Endothelial cell of umbilical vein (primary cell): ENCODE data around the gene ENAH. TPM values are rescaled to one million over a fixed set of nuclear protein-coding genes. Genes with fewer than 3 reads are reported as not detected.

Experiments used
- BruUV-seq: library from RNA; stranded (reverse); fragments of 400-500 nt; replicated peaks from 2 replicates; lab custom pipeline; 2021; lab: Mats Ljungman, UMichigan
- CTCF ChIA-PET: fragments of 300-600, 350-600 bp; sonication (Branson Sonifier 250); formaldehyde crosslinking; loops from one replicate; lab custom pipeline; 2021; ENCODE audit warnings: antibody characterized with exemption, inconsistent platforms; lab: Charles Lee
- POLR2A ChIA-PET: fragments of 300-600, 350-600 bp; sonication (Branson Sonifier 250); formaldehyde crosslinking; loops from one replicate; lab custom pipeline; 2021; ENCODE audit warnings: antibody characterized with exemption, inconsistent platforms; lab: Charles Lee
- DNase-seq: peaks from one replicate; pipeline ENCODE4 v3.0.0-alpha.2; 2011; ENCODE audit warnings: low read depth, low spot score
- FAIRE-seq: peaks from 2 replicates; lab custom pipeline; 2011; peaks lifted over from hg19 to GRCh38; lab: Jason Lieb, UNC
- H2AFZ ChIP-seq: 2 replicates; pipeline ENCODE4 v1.6.0; 2012; ENCODE audit warnings: low read depth, low read length, control low read depth, inconsistent platforms
- H3K27ac ChIP-seq: 2 replicates; pipeline ENCODE4 v1.5.1; 2011; ENCODE audit warnings: low read depth, mild to moderate bottlenecking, control low read depth, low read length, moderate library complexity; ENCODE audit not compliant: insufficient read depth
- H3K27me3 ChIP-seq, 2 experiments: 2 replicates each; pipeline versions ENCODE4 v1.6.0 to v1.6.1; 2011; ENCODE audit warnings: low read length in 2 of 2, mixed read lengths in 1 of 2; ENCODE audit not compliant: control insufficient read depth in 2 of 2, insufficient read depth in 2 of 2
- H3K36me3 ChIP-seq, 2 experiments: 2 replicates in 1 of 2; 3 replicates in 1 of 2; pipeline ENCODE4 v1.5.1; 2011; ENCODE audit warnings: low read length in 2 of 2, mild to moderate bottlenecking in 1 of 2, moderate library complexity in 1 of 2; ENCODE audit not compliant: control insufficient read depth in 2 of 2, insufficient read depth in 2 of 2; ENCODE audit errors: extremely low read depth in 1 of 2
- H3K4me1 ChIP-seq: 3 replicates; pipeline ENCODE4 v1.5.1; 2011; ENCODE audit warnings: mild to moderate bottlenecking, low read length; ENCODE audit not compliant: control insufficient read depth, insufficient read depth; ENCODE audit errors: extremely low read depth
- H3K4me2 ChIP-seq: 2 replicates; pipeline ENCODE4 v1.6.1; 2011; ENCODE audit warnings: low read length, control low read depth, mixed read lengths; ENCODE audit not compliant: insufficient read depth
- H3K4me3 ChIP-seq, 3 experiments: fragments of 200-600 bp in 1 of 3; sonication (generic), shearing (Covaris generic) in 1 of 3; replicated peaks in 1 of 3; 2 replicates each; pipeline ENCODE4 v1.5.1; 2011 to 2016; ENCODE audit warnings: control low read depth in 3 of 3, low read length in 3 of 3, mild to moderate bottlenecking in 2 of 3, inconsistent platforms in 1 of 3, low read depth in 1 of 3, moderate library complexity in 1 of 3; ENCODE audit not compliant: insufficient read depth in 1 of 3
- H3K79me2 ChIP-seq: 2 replicates; pipeline ENCODE4 v1.6.0; 2012; ENCODE audit warnings: low read length, inconsistent platforms; ENCODE audit not compliant: control insufficient read depth, insufficient read depth
- H3K9ac ChIP-seq: replicated peaks from 2 replicates; pipeline ENCODE3; 2011; ENCODE audit warnings: low read length, control low read depth; ENCODE audit not compliant: insufficient read depth; ENCODE audit errors: extremely low read depth
- H3K9me1 ChIP-seq: replicated peaks from 3 replicates; pipeline ENCODE4 v1.6.0; 2011; ENCODE audit warnings: mild to moderate bottlenecking, low read length; ENCODE audit not compliant: control insufficient read depth, insufficient read depth; ENCODE audit errors: extremely low read depth
- H3K9me3 ChIP-seq: replicated peaks from 2 replicates; pipeline ENCODE4 v1.5.1; 2012; ENCODE audit warnings: low read length, inconsistent platforms; ENCODE audit not compliant: control insufficient read depth, insufficient read depth
- H4K20me1 ChIP-seq: replicated peaks from 2 replicates; pipeline ENCODE3; 2011; ENCODE audit warnings: mild to moderate bottlenecking, low read length; ENCODE audit not compliant: control insufficient read depth, insufficient read depth; ENCODE audit errors: extremely low read depth
- CTCF ChIP-seq, 2 donors: IDR thresholded peaks; 1 replicate in 1 of 2; 2 replicates in 1 of 2; pipeline ENCODE4 v1.5.1; 2011; ENCODE audit warnings: low read length in 2 of 2, mild to moderate bottlenecking in 2 of 2, moderate library complexity in 2 of 2, control low read depth in 1 of 2, inconsistent platforms in 1 of 2, low read depth in 1 of 2; ENCODE audit not compliant: insufficient read depth in 1 of 2; ENCODE audit errors: extremely low read depth in 1 of 2
- EZH2 ChIP-seq: IDR thresholded peaks from 2 replicates; pipeline ENCODE4 v1.6.1; 2012; ENCODE audit warnings: borderline replicate concordance, low read depth, mild to moderate bottlenecking, moderate library complexity, low read length, inconsistent platforms; ENCODE audit not compliant: severe bottlenecking
- FOS ChIP-seq: IDR thresholded peaks from 2 replicates; pipeline ENCODE4 v1.6.1; 2011; ENCODE audit warnings: mild to moderate bottlenecking, low read length, moderate library complexity, borderline replicate concordance; ENCODE audit not compliant: insufficient read depth
- GATA2 ChIP-seq: IDR thresholded peaks from 2 replicates; pipeline ENCODE4 v1.7.0; 2011; ENCODE audit warnings: low read depth, mild to moderate bottlenecking, moderate library complexity, mixed read lengths, low read length; ENCODE audit not compliant: insufficient read length, insufficient read depth
- JUN ChIP-seq: IDR thresholded peaks from 2 replicates; pipeline ENCODE4 v1.6.1; 2011; ENCODE audit warnings: borderline replicate concordance, low read depth; ENCODE audit not compliant: insufficient read length, insufficient read depth
- MAX ChIP-seq: IDR thresholded peaks from 2 replicates; pipeline ENCODE4 v1.6.1; 2011; ENCODE audit not compliant: insufficient read depth, insufficient read length
- MYC ChIP-seq: IDR thresholded peaks from one replicate; pipeline ENCODE4 v1.6.1; 2011; ENCODE audit warnings: mild to moderate bottlenecking, low read depth, low read length
- POLR2A ChIP-seq: IDR thresholded peaks from 2 replicates; pipeline ENCODE4 v1.6.1; 2012; ENCODE audit warnings: low read depth, mild to moderate bottlenecking, control low read depth, low read length
- POLR2AphosphoS5 ChIP-seq: IDR thresholded peaks from 2 replicates; pipeline ENCODE4 v1.6.1; 2012; ENCODE audit warnings: low read depth, mild to moderate bottlenecking, control low read depth, low read length, moderate library complexity; ENCODE audit not compliant: insufficient read depth
- dilution Hi-C: fragments of 300-500 bp; cut with MboI; formaldehyde crosslinking; loops from one replicate; pipeline ENCODE4 v1.15.0; 2019; ENCODE audit warnings: low sequenced_read_pairs; ENCODE audit not compliant: extremely low pct_ligation_motif_present
- intact Hi-C: fragments of 100-400 bp; cut with micrococcal nuclease; formaldehyde crosslinking; loops from one replicate; pipeline ENCODE4 v1.10.0; 2022
- polyA plus RNA-seq, 4 experiments: library from polyadenylated mRNA; depleted of rRNA in 3 of 4; stranded (reverse) in 3 of 4; unstranded in 1 of 4; fragments of >200 nt; gene quantifications; 2 replicates each; pipeline versions ENCODE4 v1.2.1 to v1.2.3, GENCODE V29; 2011 to 2012; ENCODE audit warnings: missing spikeins in 1 of 4
- total RNA-seq: library from RNA; stranded (reverse); gene quantifications from 2 replicates; pipeline ENCODE4 v1.2.3, GENCODE V29; 2021

Gene ENAH
- total and polyA plus RNA-seq, 2 donors (not counting 3 experiments of a cell fraction or from before 2014, with no cell fraction given), result 19.9 to 95.6 TPM

- ChIA-PET POLR2A (no interaction called here), CTCF (interaction anchor here (1.2 to 2.1 kb wide), 4 partner anchors 15 to 233 kb away, joined by 3 to 6 read pairs (median 4); partner anchors contain the start of gene SRP9)
- H2AFZ ChIP-seq, result no peak overlapping the region
- H3K4me3 ChIP-seq, result no peak overlapping the region
- no peaks in the 10 kb centered on the region for H3K9me1 ChIP-seq
- no peak for FAIRE-seq
- H3K9me3 ChIP-seq, result no peaks in the 10 kb centered on the region
- no peak overlapping the region for H3K9ac ChIP-seq
- no peaks in the 10 kb centered on the region for H3K4me1 ChIP-seq
- peaks cover 4% of the 10 kb centered on the region for H4K20me1 ChIP-seq
- DNase-seq, result no peak
- no peak for TF ChIP-seq MYC
- no peak for TF ChIP-seq CTCF (IDR thresholded peaks at IDR 0.05; ENCODE audit: extremely low read depth in 1 of 2, insufficient read depth in 1 of 2, low read depth in 1 of 2, low read length in 2 of 2)
- H3K4me2 ChIP-seq, result no peak overlapping the region
- no peaks in the 10 kb centered on the region for H3K27me3 ChIP-seq
- peaks cover 0 to 2% of the 10 kb centered on the region in 2 experiments for H3K36me3 ChIP-seq
- BruUV-seq, result no TSS peak
- intact Hi-C loops, result no loop called here
- H3K79me2 ChIP-seq, result no peaks in the 10 kb centered on the region
- no peak overlapping the region for H3K27ac ChIP-seq
- dilution Hi-C loops, result no loop called here
Measured at GRCh38 chr1:225544924-225545323, 108.0 kb downstream of the ENAH start.

GRCh38 chr1:225544263-225544662 lies 108.7 kb downstream of the ENAH start:
- FAIRE-seq (no peak), DNase-seq (no peak)
- H3K9me1 ChIP-seq, result no peaks in the 10 kb centered on the region
- no peaks in the 10 kb centered on the region for H3K9me3 ChIP-seq
- H3K4me1 ChIP-seq, result no peaks in the 10 kb centered on the region
- H3K4me2 ChIP-seq, result no peak overlapping the region
- no peak overlapping the region for H3K27ac ChIP-seq
- BruUV-seq, result no TSS peak
- intact Hi-C loops (no loop called here), dilution Hi-C loops (no loop called here)
- no peak overlapping the region for H3K4me3 ChIP-seq
- H3K27me3 ChIP-seq, result no peaks in the 10 kb centered on the region
- TF ChIP-seq GATA2 (no peak), POLR2AphosphoS5 (no peak), MAX (no peak), JUN (no peak), FOS (no peak), POLR2A (no peak), CTCF (IDR thresholded peaks at IDR 0.05; ENCODE audit: extremely low read depth in 1 of 2, insufficient read depth in 1 of 2, low read depth in 1 of 2, low read length in 2 of 2) (no peak), EZH2 (no peak)
- peaks cover 0 to 2% of the 10 kb centered on the region in 2 experiments for H3K36me3 ChIP-seq
- no peak overlapping the region for H3K9ac ChIP-seq
- POLR2A ChIA-PET, result no interaction called here
- H4K20me1 ChIP-seq, result peaks cover 4% of the 10 kb centered on the region
- H2AFZ ChIP-seq, result no peak overlapping the region
- CTCF ChIA-PET, result interaction anchor here (1.2 to 2.1 kb wide), 4 partner anchors 15 to 234 kb away, joined by 3 to 7 read pairs (median 4); partner anchors contain the start of gene SRP9
- H3K79me2 ChIP-seq, result peaks cover 2% of the 10 kb centered on the region
